ENCODE measurements around the gene SHE. TPM values are rescaled to one million over a fixed set of nuclear protein-coding genes. Genes with fewer than 3 reads are reported as not detected.

Gene SHE
- total and polyA plus RNA-seq, 2 of the 8 experiments (the other 6 are each of a cell fraction or from before 2014, with no cell fraction given) = 0.44 to 0.45 TPM

- FAIRE-seq (no peak), DNase-seq (ENCODE audit: low read depth in 1 of 2, low spot score in 2 of 2) (no peak)
- no peak overlapping the region for H2BK5ac ChIP-seq (ENCODE audit: low read depth, low read length)
- H2BK12ac ChIP-seq (ENCODE audit: low read depth, low read length) = no peak overlapping the region
- ChIA-PET CTCF (ENCODE audit: partially characterized antibody) (interaction anchor here (0.6 to 2.6 kb wide), 7 partner anchors 8 to 85 kb away, joined by 3 to 13 read pairs (median 3); no protein-coding TSS in a partner anchor), POLR2A (ENCODE audit: partially characterized antibody) (interaction anchor here (1.0 kb wide), 1 partner anchor 10 kb away, joined by 3 read pairs; no protein-coding TSS in a partner anchor)
- H3K4me1 ChIP-seq (replicated peaks in 1 of 4; ENCODE audit: control insufficient read depth in 3 of 4, insufficient read depth in 4 of 4, low read length in 3 of 4) = peaks cover 0 to 4% (median 1%) of the 10 kb centered on the region in 4 experiments; a peak in 2 of 7 replicates
- H3K27me3 ChIP-seq (replicated peaks in 1 of 4; ENCODE audit: control insufficient read depth in 3 of 4, extremely low read depth in 1 of 4, insufficient read depth in 3 of 4, low read length in 3 of 4) = no peaks in the 10 kb centered on the region
- H4K91ac ChIP-seq (replicated peaks; ENCODE audit: insufficient read length, low read length) = no peak overlapping the region
- no peak overlapping the region for H3K18ac ChIP-seq (ENCODE audit: extremely low read depth, low read length)
- no peak overlapping the region for H4K5ac ChIP-seq (ENCODE audit: insufficient read length, low read depth, low read length)
- no peak overlapping the region for H3K56ac ChIP-seq (replicated peaks; ENCODE audit: insufficient read length, low read depth, low read length)
- H3K79me2 ChIP-seq (ENCODE audit: control insufficient read depth in 1 of 2, insufficient read depth in 2 of 2, low read length in 2 of 2) = no peaks in the 10 kb centered on the region
- no peak overlapping the region for H2BK15ac ChIP-seq (ENCODE audit: low read length)
- no peaks in the 10 kb centered on the region for H4K20me1 ChIP-seq (replicated peaks in 1 of 2; ENCODE audit: control insufficient read depth in 1 of 2, insufficient read depth in 2 of 2, low read length in 2 of 2)
- no peak overlapping the region for H4K8ac ChIP-seq (ENCODE audit: extremely low read depth, insufficient read depth, low read length)
- H3K9me3 ChIP-seq (ENCODE audit: insufficient read depth in 2 of 2, low read depth in 1 of 2, low read length in 1 of 2) = no peaks in the 10 kb centered on the region
- H3K79me1 ChIP-seq (ENCODE audit: low read depth, low read length) = no peaks in the 10 kb centered on the region
- WGBS, 2 experiments (ENCODE audit: extremely low coverage in 1 of 2, insufficient coverage in 1 of 2, insufficient read length in 1 of 2, insufficient replicate concordance in 2 of 2, low coverage in 1 of 2, low lambda C conversion rate in 2 of 2, missing lambda C conversion rate in 1 of 2) = 78% methylated on average over 5 of the region's 5 CpGs; no CpG with 5 or more reads in 1 of the 2 experiments
- H2AFZ ChIP-seq (ENCODE audit: low read length) = no peak overlapping the region
- H3K23me2 ChIP-seq (ENCODE audit: low read depth, low read length) = no peaks in the 10 kb centered on the region
- no peak overlapping the region for H3K9ac ChIP-seq (replicated peaks in 1 of 4; ENCODE audit: extremely low read depth in 1 of 4, low read depth in 3 of 4, low read length in 3 of 4)
- no peak overlapping the region for H3K27ac ChIP-seq (ENCODE audit: low read depth, low read length)
- no peak overlapping the region for H3K23ac ChIP-seq (ENCODE audit: insufficient read length)
- no peak overlapping the region for H3K4me2 ChIP-seq (ENCODE audit: insufficient read depth in 1 of 2, low read depth in 2 of 2, low read length in 2 of 2)
- H3K36me3 ChIP-seq (ENCODE audit: control insufficient read depth in 2 of 4, insufficient read depth in 4 of 4, low read length in 3 of 4) = no peaks in the 10 kb centered on the region
- H3K4me3 ChIP-seq (ENCODE audit: extremely low read depth in 1 of 4, insufficient read depth in 2 of 4, low read depth in 3 of 4, low read length in 4 of 4) = no peak overlapping the region
- no peak overlapping the region for H2BK20ac ChIP-seq (ENCODE audit: low read length)
- no peak overlapping the region for H2BK120ac ChIP-seq (replicated peaks; ENCODE audit: low read depth, low read length)
- H2AK5ac ChIP-seq (ENCODE audit: low read depth, low read length) = no peak overlapping the region
- no peak overlapping the region for H3K14ac ChIP-seq (ENCODE audit: insufficient read length)
- no peak overlapping the region for H3K4ac ChIP-seq (replicated peaks; ENCODE audit: insufficient read length, low read depth, low read length)
- no peak for TF ChIP-seq EGR1 (IDR thresholded peaks at IDR 0.05; ENCODE audit: borderline replicate concordance, low read depth, low read length)
- TF ChIP-seq POLR2AphosphoS5 (IDR thresholded peaks at IDR 0.05; ENCODE audit: low read depth, low read length) = no peak
- TF ChIP-seq EP300 (IDR thresholded peaks at IDR 0.05; ENCODE audit: borderline replicate concordance in 1 of 2, low read depth in 2 of 2, low read length in 2 of 2) = no peak
- TF ChIP-seq TBP (IDR thresholded peaks at IDR 0.05; ENCODE audit: low read depth, low read length) = no peak
- no peak for TF ChIP-seq KDM5A (IDR thresholded peaks at IDR 0.05; ENCODE audit: low read length)
- TF ChIP-seq KDM1A (IDR thresholded peaks at IDR 0.05; ENCODE audit: borderline replicate concordance, low read length) = no peak
- TF ChIP-seq GABPA (IDR thresholded peaks at IDR 0.05; ENCODE audit: borderline replicate concordance, insufficient read depth, low read length) = no peak
- no peak for TF ChIP-seq CBX5 (IDR thresholded peaks at IDR 0.05; ENCODE audit: low read depth, low read length)
- TF ChIP-seq SRF (IDR thresholded peaks at IDR 0.05; ENCODE audit: low read depth, low read length) = no peak
- no peak for TF ChIP-seq ATF3 (IDR thresholded peaks at IDR 0.05; ENCODE audit: insufficient read depth, low read depth, low read length)
- no peak for TF ChIP-seq SIN3A (conservative IDR thresholded peaks at IDR 0.05 in 1 of 2, IDR thresholded peaks at IDR 0.05 in 1 of 2; ENCODE audit: low read depth in 1 of 2, low read length in 2 of 2)
- no peak for TF ChIP-seq RFX5 (IDR thresholded peaks at IDR 0.05; ENCODE audit: borderline replicate concordance, low read depth, low read length)
- no peak for TF ChIP-seq SUZ12 (IDR thresholded peaks at IDR 0.05; ENCODE audit: low read length)
Observed at GRCh38 chr1:154489695-154490274, 12.4 kb downstream of the SHE start.

All from H1 (cell line).